Fibroblast of skin of scalp (primary cell): ENCODE measurements around the gene TIMP1.
A peak's percentile ranks its signal among the peaks of the same experiment; 100 is the strongest.
"Not testable (repeated sequence)": the region's sequence is repeated elsewhere in the genome, so short reads cannot be mapped to it uniquely, and the experiment has no call there.

Experiments
- DNase-seq: peaks from one replicate; pipeline ENCODE4 v3.0.0-alpha.2; 2013

TIMP1 gene

DNA sequence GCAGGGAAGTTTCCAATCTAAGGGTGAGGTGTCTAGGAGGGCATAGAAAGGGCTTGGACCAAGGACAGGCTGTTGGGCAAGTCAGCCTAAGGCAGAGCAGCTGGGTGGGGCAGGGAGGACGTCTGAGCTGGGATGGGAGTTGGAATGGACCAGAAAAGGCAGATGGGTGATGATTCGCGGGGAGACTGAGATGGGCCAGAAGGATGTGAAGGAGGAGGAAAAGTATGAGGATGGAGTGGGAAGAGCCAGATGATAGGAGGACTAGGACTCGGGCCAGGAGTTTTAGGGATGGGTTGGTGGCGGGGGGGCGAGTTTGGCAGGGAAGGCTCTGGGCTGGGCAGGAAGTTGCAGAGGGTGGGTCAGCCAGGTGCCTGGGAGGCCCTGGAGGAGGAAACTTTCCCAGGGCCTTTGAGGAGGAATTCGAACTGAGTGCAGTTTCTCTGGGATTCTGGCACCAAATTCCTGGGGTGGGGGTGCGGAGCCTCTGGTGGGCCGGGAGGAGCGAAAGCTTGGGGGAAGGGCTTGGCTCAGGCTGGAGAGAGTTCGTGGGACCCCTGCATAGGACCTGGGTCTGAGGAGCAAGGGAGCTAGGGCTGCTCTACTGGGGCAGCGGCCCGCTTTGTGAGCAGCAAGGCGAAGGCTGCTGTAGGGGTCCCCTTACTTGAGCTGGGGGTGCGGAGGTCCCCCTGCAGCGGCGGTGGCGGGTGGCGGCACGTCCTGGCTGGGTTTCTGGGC is 8.7 kb upstream of the TIMP1 start:
- peak; percentile 85 for DNase-seq

- DNase-seq, result peak; percentile 33
Observed at GRCh38 chrX:47574076-47574546, 8.1 kb upstream of the TIMP1 start.

- DNase-seq, result peak; percentile 62
Observed at GRCh38 chrX:47574547-47575301, 7.5 kb upstream of the TIMP1 start.

- DNase-seq, result no peak
Observed at GRCh38 chrX:47576021-47576898, 6.0 kb upstream of the TIMP1 start.

GRCh38 chrX:47577424-47577823 is 4.8 kb upstream of the TIMP1 start:
- DNase-seq, result no peak

DNA sequence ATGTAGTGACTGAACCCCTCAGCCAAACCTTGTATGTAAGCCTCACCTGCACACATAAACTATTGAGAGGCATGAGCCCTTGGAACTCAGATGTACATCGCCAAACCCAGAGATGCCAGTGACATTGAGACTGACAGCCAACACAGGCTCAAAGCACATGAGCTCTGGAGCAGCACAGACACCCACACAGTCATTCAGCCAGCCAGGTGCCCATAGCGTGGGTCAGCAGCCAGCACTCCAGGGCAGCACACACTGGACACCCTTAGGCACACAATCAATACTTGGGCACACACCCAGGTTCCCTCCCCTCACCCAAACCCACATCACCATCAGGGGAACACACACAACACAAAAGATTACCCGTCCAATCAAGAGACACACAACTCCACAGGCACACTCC is 4.3 kb upstream of the TIMP1 start:
- DNase-seq, result no peak

DNA sequence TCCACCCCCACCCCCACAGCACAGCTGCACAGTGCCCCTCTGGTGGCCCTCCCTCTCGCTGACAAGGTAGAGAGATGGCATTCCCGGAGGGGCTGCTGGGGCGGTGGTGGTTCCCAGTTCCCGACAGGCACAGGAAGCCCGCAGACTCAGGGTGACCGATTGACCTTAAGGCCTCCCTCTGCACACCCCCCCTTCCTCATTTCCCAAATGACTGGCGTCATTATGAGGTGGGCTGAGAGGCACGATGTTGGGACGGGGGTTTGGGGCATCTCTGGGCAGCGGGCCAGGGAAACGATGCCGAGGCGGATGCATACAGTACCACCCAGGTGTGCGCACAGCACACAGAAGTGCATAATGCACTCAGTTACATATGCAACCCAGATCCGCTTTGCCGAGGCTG is 3.5 kb upstream of the TIMP1 start:
- DNase-seq, result no peak

DNA sequence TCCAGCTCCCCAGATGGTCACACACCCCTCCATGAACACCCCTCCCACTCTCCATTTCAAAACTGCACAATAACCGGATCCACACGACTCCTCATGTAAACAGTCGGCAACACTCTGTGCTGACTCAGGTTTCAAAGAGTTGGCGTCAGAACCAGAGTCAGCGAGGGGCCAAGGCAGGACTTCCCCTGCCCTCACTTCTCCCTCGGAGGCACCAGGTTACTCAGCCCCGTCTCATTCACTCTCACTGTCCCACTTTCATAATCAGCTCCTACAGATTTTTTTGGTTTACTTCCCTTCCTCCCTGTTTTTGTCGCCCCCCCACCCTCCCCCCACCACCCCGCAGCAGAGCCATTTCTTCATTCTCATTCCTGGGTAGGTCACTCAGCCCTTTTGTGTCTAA is 2.7 kb upstream of the TIMP1 start:
- peak; percentile 36 for DNase-seq

GRCh38 chrX:47583240-47583861 is 1.1 kb downstream of the TIMP1 start:
- DNase-seq, result no peak

DNA sequence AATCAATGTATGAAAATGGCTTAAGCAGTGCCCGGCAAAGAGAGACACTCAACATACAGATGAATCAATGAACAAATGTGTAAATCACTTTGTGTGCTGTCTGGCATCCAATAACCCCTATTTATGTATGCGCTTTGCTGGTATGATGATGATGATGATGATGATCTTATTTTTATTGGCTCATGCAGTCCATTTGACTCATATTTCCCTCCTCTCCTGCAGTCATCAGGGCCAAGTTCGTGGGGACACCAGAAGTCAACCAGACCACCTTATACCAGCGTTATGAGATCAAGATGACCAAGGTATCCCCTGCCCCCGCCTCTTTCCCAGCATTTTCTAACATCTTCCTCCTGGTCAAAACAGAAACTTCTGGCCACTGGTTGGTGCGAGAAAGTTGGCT is 2.5 kb downstream of the TIMP1 start:
- DNase-seq, result no peak

- no peak for DNase-seq
Observed at GRCh38 chrX:47585273-47585672, 3.0 kb downstream of the TIMP1 start.

DNA sequence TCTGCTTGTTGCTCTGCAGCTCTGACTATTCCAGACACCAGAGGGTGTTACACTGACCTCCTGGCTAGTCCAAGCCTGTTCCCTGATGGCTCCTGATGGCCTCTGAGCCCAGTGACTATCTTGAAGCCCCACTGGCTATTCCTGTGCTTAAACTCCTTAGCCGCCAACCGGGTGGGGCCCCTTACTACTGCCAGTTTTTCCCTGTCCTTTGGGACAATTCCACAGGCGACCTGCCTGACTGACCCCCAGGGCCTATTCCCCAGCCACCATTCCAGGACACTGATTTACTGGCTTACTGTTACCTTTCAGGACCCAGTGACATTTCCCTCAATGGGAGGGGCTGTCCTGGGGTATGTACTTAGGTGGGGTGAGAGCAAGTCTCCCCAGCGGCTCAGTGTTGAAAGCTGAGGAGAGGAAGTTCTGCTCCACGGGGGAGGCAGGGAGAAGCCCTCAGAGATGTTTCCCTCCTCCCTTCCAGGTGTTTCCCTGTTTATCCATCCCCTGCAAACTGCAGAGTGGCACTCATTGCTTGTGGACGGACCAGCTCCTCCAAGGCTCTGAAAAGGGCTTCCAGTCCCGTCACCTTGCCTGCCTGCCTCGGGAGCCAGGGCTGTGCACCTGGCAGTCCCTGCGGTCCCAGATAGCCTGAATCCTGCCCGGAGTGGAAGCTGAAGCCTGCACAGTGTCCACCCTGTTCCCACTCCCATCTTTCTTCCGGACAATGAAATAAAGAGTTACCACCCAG is 4.0 kb downstream of the TIMP1 start:
- DNase-seq, result no peak

DNA sequence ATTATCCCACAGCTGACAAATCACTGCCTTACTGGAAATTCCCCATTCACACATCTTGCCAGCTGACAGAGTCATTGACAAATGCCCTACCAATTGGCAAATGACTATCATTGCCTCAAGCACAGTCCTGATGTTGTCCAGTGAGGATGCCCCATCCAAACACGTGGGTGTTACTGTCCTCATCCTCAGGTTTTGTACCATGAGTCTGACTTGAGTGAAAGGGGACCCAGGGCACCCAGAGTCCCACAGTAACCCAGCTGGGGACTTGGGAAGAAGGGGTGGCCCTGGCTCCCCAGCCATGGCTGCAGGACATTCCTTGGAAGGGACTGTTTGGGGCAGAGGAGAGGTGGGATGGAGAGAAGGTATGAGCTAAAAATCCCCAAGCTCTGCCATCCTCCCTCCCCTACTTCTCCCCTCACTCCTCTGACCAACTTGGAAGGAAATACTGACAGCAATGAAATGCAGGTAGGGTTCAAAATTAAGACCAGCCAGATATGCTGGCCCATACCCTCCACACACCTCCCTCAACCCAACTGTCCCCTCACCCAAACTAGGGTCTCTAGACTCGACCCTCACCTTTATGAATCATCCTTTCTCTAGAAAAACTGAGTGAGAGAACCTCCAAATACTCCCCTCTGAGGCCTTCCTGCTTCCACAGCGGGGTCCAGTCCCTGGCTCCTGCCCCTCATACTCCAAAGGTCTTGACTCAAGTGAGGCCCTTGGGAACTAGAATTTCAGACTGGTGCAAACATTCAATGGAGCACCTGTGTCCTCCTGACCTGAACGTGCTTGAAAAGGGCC is 5.1 kb downstream of the TIMP1 start:
- DNase-seq, result no peak

DNA sequence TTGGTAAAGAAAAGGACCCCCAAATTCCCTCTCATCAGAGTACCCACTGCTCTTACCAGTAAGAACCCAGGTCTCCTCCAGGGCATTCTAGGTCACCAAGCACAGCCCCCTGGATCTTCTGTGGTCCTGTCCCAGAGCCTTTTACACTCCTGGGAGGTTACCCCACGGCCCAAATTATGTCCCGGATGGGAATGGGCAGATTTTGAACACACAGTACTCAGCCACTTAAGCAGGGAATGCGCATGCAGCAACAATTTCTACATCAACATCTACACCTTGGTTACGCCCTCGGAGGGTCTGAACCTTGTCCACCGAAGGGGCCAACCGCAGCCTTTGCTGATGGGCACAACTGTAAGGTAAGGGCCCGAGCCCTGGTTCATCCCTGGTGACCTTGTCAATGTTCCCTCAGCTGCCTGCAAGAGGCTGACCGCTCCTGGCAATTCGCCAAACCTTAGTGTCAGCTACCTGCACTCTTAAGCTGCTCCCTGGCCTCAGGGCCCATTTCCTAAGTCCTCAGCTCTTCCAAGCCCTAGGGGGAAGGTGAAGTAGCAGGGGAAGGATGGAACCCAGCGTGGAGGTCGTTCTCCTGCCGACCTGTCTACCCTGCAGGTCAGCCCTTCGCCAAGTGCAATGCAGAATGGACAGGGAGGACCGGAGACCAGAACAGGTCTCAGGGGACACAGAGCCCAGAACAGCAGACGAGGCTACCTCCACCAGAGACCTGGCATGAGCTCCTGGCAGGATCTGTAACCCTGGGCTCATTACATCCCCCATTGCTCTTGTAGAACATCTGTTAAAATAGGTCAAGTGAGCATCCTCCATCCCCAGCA is 5.9 kb downstream of the TIMP1 start:
- DNase-seq, result no peak

GRCh38 chrX:47590984-47591383 is 8.7 kb downstream of the TIMP1 start:
- no peak for DNase-seq

GRCh38 chrX:47593522-47593921 is 11.3 kb downstream of the TIMP1 start:
- no peak for DNase-seq

- peak; percentile 64 for DNase-seq
Observed at GRCh38 chrX:47595716-47596251, 13.5 kb downstream of the TIMP1 start.

DNA sequence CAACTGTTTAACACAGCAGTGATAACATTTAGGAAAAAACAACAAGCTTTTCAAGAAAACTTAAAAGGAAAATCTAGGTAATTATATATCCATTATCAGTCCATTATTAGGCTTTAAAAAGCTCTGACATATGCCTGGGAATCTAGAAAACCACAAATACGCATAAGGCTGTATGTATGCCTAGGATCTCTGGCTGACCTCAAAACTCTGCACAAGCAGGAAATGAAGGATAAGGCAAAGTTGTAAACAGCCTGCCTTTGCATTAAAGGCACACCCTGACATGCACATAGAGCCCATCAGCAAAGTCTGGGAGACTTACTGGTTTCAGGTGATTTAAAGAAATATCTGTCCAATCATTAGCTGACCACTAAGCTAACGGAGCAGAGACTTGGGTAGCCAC is 14.0 kb downstream of the TIMP1 start:
- DNase-seq, result no peak

- DNase-seq, result no peak
Observed at GRCh38 chrX:47597222-47597621, 15.0 kb downstream of the TIMP1 start.

DNA sequence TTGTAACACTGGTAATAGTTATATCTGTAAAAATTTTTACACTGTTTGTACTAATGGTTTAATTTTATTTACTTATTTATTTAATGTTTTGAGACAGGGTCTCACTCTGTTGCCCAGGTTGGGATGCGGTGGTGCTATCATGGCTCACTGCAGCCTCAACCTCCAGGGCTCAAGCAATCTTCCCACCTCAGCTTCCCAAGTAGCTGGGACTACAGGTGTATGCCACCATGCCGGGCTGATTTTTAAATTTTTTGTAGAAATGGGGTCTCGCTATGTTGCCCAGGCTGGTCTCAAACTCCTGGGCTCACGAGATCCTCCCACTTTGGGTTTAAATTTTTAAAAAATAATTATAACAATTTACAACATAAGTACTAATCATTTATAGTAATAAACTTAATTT is 20.9 kb downstream of the TIMP1 start:
- not testable (repeated sequence) for DNase-seq
